ENCODE measurements around the gene SMG6. TPM values are rescaled to one million over a fixed set of nuclear protein-coding genes. Genes with fewer than 3 reads are reported as not detected.
A peak's percentile ranks its signal among the peaks of the same experiment; 100 is the strongest.

SMG6 gene
- total RNA-seq, 2 donors from 2014 or later: 27.8 to 29.4 TPM

DNA sequence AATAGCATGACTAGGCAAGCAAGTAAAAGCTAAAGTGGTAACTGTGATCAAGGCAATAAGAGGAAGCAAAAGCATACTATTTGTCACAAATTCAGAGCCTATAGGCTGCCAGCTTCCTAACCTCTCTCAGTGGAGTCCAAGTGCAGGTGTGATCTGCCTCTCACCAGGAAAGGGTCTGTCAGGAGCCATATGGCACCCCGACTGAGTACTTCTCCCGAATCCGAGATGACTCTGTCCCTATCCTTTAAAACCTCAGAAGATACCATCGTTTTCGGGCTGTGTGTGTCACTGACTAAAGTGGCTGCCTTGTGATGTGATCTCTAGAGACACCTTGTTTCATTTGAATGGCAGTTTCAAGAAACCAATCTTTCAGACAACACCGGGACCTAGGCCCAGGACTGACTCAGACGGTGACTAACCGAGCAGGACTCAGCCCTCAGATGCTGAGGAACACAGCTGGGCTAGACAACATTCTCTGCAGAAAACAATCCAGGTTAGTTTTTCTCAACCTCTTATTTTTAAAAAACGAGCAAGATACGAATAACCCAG is 63.6 kb downstream of the SMG6 start:
- intact Hi-C loops (cut with DNase I, micrococcal nuclease): no loop called here
- DNase-seq (peak in 1 of 2 donors; percentile 40), ATAC-seq (no peak)

DNA sequence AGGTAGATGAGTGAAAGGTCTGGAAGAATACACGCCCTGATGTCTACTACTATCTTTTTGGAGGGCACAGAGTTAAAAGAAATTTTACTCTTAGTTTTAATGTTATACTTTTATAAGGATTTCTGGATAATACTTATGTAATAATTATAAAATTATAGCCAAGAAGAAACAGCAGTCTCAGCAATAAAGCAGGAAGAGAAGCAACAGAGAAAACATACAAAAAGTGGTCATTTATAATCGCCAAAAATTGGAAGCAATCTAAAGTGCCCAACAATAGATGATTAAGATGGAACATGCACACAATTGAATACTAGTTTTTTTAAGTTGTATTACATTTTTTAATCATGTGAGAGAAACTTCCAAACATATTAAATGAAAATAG is 64.4 kb downstream of the SMG6 start:
- intact Hi-C loops (cut with DNase I, micrococcal nuclease): no loop called here
- DNase-seq: no peak
- no peak for ATAC-seq

- ATAC-seq: no peak
- intact Hi-C loops (cut with DNase I, micrococcal nuclease): no loop called here
- no peak for DNase-seq
Observed at GRCh38 chr17:2238432-2239169, 65.0 kb downstream of the SMG6 start.

GRCh38 chr17:2237950-2238349 is 65.6 kb downstream of the SMG6 start:
- ATAC-seq: no peak
- intact Hi-C loops (cut with DNase I, micrococcal nuclease): no loop called here

GRCh38 chr17:2237521-2237921 is 66.1 kb downstream of the SMG6 start:
- intact Hi-C loops (cut with DNase I, micrococcal nuclease): no loop called here
- DNase-seq (no peak), ATAC-seq (peak; percentile 14)

More at GRCh38 chr17:2237950-2238349, 65.6 kb downstream of the SMG6 start:
- DNase-seq: no peak

DNA sequence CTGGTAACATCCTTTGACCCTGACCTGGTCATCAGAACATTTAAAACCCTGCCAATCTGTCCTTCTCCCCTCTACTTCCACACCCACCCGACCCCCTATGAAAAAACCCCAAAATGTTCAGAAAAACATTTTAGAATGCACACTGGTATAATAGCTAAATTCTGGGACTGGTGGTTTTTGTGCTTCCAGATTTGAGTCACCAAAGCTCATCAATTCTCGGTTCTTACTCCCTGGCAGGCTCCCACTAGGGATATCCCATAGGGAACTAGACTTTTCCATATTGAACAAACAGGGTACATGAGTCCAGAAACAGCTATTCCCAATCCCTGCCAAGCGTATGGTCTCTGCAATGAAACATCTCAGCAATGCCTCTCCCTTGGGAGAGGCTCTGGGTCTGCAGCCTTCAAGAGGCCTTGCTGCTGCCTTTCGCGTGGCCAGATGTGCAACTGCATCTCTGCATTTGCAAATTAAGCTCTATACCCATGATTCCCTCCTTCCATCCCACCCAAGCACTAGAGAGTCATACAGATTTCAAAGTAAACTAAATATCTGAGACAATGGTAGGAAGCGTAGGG is 67.7 kb downstream of the SMG6 start:
- no peak for ATAC-seq
- intact Hi-C loops (cut with DNase I, micrococcal nuclease): no loop called here
- DNase-seq: no peak

DNA sequence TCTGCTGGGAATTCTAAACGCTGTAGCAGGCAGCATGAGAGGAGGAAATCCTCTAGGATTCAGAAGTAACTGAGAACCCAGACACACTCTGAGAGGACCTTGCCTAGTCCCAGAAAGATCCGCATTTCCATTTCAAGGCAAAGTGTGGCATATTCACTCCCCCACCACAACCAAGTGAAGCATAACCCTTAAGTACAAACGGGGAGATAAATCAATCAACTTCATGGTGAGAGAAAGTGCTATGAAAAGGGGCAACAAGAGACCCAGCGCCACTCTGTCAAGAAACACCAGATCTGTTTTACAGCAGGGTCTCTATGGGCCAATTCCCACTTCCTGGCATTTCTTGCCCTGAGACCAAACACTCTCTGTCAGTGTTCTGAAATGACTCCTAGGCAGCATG is 68.3 kb downstream of the SMG6 start:
- ATAC-seq (no peak), DNase-seq (no peak)
- intact Hi-C loops (cut with DNase I, micrococcal nuclease): no loop called here

DNA sequence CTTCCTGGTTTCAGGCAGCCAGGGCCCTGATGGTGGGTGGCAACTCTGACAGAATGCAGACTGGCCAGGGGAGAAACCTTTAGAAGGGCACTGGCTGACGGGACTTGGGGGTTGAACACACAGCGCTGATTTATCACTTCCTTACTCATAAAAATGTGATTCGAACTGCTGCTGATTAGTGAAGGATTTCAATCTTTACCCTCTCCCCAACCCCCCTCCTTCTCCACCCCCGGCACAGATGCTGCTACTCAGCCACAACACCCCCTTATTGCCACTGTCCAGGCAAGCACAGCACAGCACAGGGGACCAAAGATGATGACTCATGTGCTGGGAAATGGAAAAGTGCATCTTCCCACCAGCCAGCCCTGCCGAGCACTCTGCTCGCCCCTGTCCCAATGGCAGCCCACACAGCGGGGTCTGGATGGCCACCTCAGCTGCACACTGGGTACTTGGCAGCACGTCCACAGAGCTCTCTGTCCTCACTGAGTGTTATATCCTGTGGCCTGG is 70.1 kb downstream of the SMG6 start:
- ATAC-seq (no peak), DNase-seq (no peak)
- intact Hi-C loops (cut with DNase I, micrococcal nuclease): loop anchor here in 1 of 2 donors (5.0 kb wide), 1 partner anchor 171 kb away; no protein-coding TSS in a partner anchor

- intact Hi-C loops (cut with DNase I, micrococcal nuclease): loop anchor here in 1 of 2 donors (5.0 kb wide), 1 partner anchor 170 kb away; no protein-coding TSS in a partner anchor
- no peak for ATAC-seq
Observed at GRCh38 chr17:2232244-2232638, 71.3 kb downstream of the SMG6 start.

GRCh38 chr17:2230877-2231276 is 72.7 kb downstream of the SMG6 start:
- ATAC-seq (no peak), DNase-seq (no peak)
- intact Hi-C loops (cut with DNase I, micrococcal nuclease): loop anchor here in 1 of 2 donors (5.0 kb wide), 1 partner anchor 169 kb away; no protein-coding TSS in a partner anchor

More at GRCh38 chr17:2232244-2232638, 71.3 kb downstream of the SMG6 start:
- DNase-seq: no peak

DNA sequence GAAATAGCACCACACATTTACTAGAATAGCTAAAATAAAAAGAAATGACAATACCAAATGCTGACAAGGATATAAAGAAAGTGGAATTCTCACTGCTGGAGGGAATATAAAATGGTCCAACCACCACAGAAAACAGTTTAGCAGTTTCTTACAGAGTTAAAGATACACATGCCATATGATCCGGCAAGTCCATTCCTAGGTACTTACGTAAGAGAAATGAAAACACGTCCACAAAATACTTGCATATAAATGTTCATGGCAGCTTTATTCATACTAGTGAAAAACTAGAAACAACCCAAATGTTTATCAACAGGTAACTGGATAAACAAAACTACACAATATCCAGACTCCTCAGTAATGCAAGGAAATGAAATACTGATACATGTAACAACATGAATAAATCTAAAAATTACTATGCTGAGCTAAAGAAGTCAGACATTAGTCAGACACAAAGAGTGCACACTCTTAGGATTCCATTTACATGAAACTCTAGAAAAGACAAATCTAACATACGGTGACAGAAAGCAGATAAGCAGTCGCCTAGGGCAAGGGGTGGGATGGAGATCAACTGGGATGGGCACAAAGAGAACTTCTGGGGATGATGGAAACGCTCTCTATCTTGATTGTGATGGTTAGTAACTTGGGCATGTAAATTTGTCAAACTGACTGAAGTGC is 76.4 kb downstream of the SMG6 start:
- ATAC-seq: no peak
- no peak for DNase-seq

GRCh38 chr17:2223617-2223927 is 80.0 kb downstream of the SMG6 start:
- ATAC-seq (no peak), DNase-seq (no peak)
- intact Hi-C loops (cut with DNase I, micrococcal nuclease): no loop called here

More for the DNA sequence above, 76.4 kb downstream of the SMG6 start:
- intact Hi-C loops (cut with DNase I, micrococcal nuclease): no loop called here

- ATAC-seq (no peak), DNase-seq (peak; percentile 42 to 56)
- intact Hi-C loops (cut with DNase I, micrococcal nuclease): no loop called here
Observed at GRCh38 chr17:2222901-2223616, 80.5 kb downstream of the SMG6 start.

DNA sequence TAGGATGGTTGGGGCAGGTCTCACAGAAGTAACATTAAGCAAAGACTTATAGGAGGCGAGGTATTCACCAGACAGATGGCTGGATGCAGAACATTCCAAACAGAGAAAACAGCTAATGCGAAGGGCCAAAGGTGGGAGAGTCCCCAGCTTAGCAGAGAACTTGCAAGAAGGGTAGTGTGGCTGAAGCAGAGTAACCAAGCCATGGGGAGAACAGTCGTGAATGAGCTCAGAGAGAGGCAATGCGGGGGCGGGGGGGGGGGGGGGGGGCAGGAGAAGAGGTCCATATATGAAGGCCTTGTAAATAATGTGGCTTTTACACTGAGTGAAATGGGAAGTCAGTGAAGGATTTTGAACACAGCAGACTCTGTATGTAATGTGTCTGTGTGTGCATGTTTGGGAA is 81.3 kb downstream of the SMG6 start:
- ATAC-seq: no peak

DNA sequence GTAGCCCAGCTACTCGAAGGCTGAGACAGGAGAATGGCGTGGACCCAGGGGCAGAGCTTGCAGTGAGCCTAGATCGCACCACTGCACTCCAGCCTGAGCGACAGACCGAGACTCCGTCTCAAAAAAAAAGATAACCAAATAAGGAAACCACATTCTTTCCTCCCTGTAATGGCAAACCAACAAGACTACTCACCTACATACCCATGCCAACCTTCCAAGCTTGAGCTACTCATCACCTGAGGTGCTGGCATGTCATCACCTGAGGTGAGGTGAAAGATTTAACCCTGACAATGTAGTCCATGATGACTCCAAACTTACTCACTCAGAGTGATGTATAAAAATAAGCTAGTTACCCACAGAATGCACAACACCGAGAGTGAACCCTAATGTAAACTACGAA is 85.2 kb downstream of the SMG6 start:
- DNase-seq (no peak), ATAC-seq (no peak)
- intact Hi-C loops (cut with DNase I, micrococcal nuclease): no loop called here

More for the DNA sequence above, 81.3 kb downstream of the SMG6 start:
- DNase-seq: no peak
- intact Hi-C loops (cut with DNase I, micrococcal nuclease): no loop called here

DNA sequence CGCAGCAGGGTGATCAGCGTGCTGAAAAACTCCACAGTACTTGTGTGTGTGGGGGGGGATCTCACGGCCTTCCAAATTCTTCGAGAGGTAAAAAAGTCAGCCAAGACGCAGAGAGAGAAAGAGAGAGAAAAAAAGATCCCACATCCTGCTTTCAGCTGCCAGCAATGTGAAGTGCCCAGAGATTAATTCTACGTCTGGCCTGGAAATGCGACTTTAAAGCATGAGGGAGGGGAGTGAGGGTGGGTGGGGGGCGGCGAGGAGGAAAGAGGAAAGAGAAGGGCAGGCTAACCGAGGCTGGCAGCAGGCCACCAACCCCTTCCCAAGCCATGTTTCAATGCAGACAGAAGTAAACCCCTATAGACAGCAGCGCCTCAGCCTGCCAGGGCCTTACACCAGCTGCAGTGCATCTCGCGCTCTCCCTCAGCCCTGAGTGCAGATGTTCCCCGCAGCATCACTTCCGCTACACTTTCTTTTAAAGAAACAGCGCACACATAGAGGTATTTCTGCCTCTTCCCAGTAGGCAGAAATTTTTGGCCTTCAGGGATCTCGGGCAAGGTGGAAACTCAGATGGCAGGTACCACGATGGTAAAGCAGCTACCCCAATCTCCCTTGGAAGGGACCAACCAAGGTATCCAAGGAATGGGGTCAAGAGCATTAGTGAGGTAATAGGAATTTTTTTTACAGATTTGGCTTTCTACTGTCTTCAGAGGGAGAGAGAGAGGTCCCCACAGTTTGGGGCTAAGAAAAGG is 87.8 kb downstream of the SMG6 start:
- ATAC-seq (peak; percentile 60), DNase-seq (peak; percentile 57 to 69)
- intact Hi-C loops (cut with DNase I, micrococcal nuclease): no loop called here

GRCh38 chr17:2214929-2215615 is 88.5 kb downstream of the SMG6 start:
- no peak for ATAC-seq
- intact Hi-C loops (cut with DNase I, micrococcal nuclease): no loop called here
- DNase-seq: peak; percentile 53

Data from left colon (tissue), 2 donors.